ENCODE measurements around the gene FGFRL1. TPM values are rescaled to one million over a fixed set of nuclear protein-coding genes. Genes with fewer than 3 reads are reported as not detected.

FGFRL1 gene
- total RNA-seq, 1 donor from 2014 or later, result 43.6 TPM

GRCh38 chr4:991451-992296 lies 19.8 kb upstream of the FGFRL1 start:
- peak overlapping the region; percentile 58 for H3K4me3 ChIP-seq (ENCODE audit: low read depth, low read length)
- TF ChIP-seq CTCF (conservative IDR thresholded peaks at IDR 0.05; ENCODE audit: low read depth, low read length), result no peak
- no peak for DNase-seq (ENCODE audit: low read depth)

DNA sequence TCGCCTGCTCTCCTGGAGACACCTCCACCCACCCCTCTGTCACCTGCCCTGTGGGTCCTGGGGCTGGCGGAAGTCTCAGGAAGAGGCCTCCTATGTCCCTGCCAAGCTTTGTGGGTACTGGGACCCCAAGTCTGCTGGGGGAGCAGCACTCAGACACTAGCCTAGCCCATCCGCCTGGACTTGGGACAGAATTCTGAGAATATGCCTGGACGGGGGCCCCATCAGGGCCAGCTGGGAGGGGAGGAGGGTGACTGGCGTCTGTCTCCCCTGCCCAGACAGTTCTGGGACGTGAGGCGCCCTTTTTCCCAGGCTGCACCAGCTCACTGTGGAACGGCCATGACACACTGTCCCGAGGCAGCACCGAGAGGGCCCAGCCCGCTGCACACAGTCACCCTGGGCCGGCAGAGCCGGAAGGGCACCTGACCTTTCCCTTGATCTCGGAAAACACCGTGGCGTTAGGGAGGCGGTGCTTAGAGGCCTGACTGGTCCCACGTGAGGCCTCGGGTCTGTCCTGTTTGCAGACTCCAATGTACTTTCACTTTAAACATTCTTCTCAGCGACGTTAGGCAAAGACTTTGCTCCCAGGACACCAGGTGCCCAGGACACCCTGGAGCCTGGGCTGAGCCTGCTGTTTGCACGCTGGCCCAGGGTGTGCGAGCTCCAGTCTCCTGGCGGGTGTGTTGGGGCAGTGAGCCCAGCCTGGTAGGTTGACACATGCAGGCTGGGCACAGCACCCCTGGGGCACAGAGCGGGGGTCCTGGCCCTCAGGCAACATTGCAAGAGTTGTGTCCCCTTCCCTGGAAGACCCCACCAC lies 18.9 kb upstream of the FGFRL1 start:
- peak overlapping the region; percentile 58 for H3K4me3 ChIP-seq (ENCODE audit: low read depth, low read length)
- TF ChIP-seq CTCF (conservative IDR thresholded peaks at IDR 0.05; ENCODE audit: low read depth, low read length), result no peak
- peak; percentile 75 for DNase-seq (ENCODE audit: low read depth)

GRCh38 chr4:993111-994029 lies 18.1 kb upstream of the FGFRL1 start, which contains the start of gene SLC26A1:
TSS of gene SLC26A1 (minus strand) at chr4:993404. CDS start at chr4:991703, 1,701 bp downstream.
- TF ChIP-seq CTCF (conservative IDR thresholded peaks at IDR 0.05; ENCODE audit: low read depth, low read length), result no peak
- peak; percentile 55 for DNase-seq (ENCODE audit: low read depth)
- peak within 1 kb of the TSS; percentile 58 for H3K4me3 ChIP-seq (ENCODE audit: low read depth, low read length)

GRCh38 chr4:995311-996026 lies 16.0 kb upstream of the FGFRL1 start:
- no peak overlapping the region for H3K4me3 ChIP-seq (ENCODE audit: low read depth, low read length)
- no peak for DNase-seq (ENCODE audit: low read depth)
- no peak for TF ChIP-seq CTCF (conservative IDR thresholded peaks at IDR 0.05; ENCODE audit: low read depth, low read length)

DNA sequence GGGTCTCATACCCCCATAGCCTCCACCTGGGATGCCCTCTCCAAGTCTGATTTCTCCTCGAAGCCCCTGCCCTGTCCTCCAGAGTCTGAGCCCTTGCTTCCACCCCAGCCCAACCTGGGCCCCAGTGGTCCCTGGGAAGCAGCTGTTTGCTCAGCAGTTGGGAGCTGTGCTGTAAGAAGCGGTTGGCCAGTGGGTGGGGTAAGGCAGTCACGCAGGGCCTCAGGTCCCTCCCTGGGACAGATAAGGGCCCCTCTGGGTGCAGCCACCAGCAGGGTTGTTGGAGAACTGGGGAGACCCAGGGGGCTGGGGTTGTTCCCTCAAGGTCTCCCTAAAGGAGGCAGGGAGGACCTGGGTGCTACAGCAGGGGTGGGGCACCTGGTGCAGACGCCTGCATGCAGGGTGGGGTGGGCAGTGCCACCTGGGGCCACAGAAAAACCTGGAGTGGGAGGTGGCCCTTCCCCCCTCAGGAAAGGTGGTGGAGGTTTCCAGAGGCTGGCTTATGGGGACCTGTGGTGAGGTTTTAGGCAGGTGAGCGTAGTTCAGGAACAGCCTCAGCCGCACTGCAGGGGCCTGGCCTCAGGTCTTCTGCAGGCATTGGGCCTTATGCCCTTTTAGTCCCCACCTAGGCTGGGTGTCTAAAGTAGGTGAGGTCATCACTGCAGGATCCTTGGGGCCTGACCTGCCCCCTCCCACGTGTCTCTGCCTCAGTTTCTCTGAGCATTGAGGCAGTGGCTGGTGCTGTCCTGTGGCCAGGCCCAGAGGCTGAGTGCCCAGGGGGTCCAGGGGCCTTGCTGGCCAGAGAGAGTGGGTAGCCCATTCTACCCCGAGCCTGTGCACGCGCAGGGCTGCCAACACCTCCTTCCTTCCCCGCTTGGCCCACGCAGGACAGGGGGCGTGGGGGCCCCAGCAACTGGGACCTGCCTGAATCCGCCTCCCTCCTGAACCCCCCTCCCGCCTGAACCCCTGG lies 15.1 kb upstream of the FGFRL1 start:
- no peak overlapping the region for H3K4me3 ChIP-seq (ENCODE audit: low read depth, low read length)
- no peak for DNase-seq (ENCODE audit: low read depth)
- no peak for TF ChIP-seq CTCF (conservative IDR thresholded peaks at IDR 0.05; ENCODE audit: low read depth, low read length)
